Muscle of back (tissue), 11 donors: ENCODE data around the gene TCEANC2. TPM values are rescaled to one million over a fixed set of nuclear protein-coding genes. Genes with fewer than 3 reads are reported as not detected.

ENCODE experiments used
- DNase-seq, 3 donors: peaks; one replicate each; pipeline versions ENCODE4 v3.0.0 to v3.0.0-alpha.2; 2013
- polyA plus RNA-seq, 10 donors: library from polyadenylated mRNA; unstranded; fragments of 120-200 nt; gene quantifications; one replicate each; pipeline ENCODE4 v1.2.1, GENCODE V29; 2013; ENCODE audit not compliant: insufficient read length in 10 of 10

TCEANC2 gene
- polyA plus RNA-seq, 10 donors, result 4.9 to 7.7 (median 5.6) TPM

DNA sequence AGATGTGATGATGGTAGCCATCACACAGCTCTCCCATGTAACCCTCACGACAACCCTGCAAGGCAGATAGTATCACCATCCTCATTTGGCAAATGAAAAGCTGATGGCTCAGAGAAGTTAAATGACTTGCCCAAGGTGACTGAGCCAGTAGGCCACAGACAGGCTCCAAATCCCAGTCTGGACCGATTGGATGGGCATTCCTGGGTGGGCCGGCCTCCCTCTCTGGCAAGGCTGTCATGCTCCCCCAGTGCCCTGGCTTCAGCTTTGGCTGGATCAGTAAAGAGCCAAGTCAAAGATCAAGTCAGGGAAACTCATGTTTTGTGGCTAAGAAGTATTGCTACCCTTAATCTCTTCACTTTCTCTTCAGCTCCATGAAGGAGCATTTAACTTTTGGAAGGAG is 58.2 kb downstream of the TCEANC2 start:
- DNase-seq, result no peak

GRCh38 chr1:54112027-54112426 is 58.6 kb downstream of the TCEANC2 start:
- no peak for DNase-seq

- DNase-seq, result no peak
Measured at GRCh38 chr1:54112705-54113368, 59.4 kb downstream of the TCEANC2 start.

DNA sequence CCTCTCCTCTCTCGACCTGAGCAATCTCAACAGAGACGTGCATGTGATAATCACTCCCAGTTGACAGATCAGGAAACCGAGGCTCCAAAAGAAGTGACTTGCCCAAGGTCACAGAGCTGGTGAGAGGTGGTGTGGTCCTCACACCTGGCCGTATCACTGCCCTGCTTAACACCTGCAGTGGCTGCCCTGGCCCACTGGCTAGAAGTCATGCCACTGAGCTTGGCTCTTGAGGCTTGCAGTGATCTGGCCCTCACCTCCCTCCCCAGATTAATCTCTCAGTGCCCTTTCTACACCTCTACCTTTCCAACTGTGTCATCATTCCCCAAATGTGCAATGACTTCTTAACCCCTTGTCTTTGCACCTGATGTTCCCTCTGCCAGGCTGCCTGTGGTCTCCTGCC is 60.6 kb downstream of the TCEANC2 start:
- DNase-seq, result no peak

DNA sequence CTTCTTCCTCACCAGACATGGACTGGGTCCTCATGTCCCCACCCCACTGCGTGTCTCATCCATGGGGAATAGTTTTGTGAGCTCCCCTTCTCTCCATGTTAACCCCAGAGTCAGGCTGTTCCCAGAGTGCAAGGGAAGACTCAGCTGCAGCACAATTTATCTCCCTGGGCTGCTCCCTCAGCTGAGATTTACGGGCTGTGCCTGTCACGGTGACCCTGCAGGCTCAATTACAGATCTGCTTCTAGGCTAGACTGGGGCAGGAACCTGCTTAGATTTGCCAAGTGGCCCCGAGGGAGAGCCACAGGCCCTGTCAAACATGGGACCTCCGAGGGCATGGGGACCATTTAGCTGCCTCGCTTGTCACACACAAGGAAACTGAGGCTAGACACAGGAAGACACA is 61.5 kb downstream of the TCEANC2 start:
- DNase-seq, result no peak

DNA sequence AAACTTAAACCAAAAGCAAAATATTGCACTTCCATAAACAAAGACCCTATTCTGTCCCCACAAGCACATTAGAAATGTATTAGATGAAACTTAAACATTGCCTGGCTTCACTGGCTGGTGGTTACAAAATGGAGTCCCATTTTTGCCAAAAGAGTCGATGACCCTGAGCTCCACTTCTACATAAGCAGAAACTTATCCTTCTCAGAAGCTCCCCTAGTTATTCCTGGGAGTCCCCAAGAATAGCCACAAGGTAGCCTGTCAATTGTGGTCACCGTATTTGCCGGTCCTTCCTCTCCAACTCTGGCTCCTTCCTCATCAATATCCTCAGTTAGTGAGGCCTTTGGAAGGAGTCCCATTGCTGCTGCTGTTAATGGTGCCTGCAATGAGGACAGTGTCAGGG is 62.1 kb downstream of the TCEANC2 start:
- no peak for DNase-seq

DNA sequence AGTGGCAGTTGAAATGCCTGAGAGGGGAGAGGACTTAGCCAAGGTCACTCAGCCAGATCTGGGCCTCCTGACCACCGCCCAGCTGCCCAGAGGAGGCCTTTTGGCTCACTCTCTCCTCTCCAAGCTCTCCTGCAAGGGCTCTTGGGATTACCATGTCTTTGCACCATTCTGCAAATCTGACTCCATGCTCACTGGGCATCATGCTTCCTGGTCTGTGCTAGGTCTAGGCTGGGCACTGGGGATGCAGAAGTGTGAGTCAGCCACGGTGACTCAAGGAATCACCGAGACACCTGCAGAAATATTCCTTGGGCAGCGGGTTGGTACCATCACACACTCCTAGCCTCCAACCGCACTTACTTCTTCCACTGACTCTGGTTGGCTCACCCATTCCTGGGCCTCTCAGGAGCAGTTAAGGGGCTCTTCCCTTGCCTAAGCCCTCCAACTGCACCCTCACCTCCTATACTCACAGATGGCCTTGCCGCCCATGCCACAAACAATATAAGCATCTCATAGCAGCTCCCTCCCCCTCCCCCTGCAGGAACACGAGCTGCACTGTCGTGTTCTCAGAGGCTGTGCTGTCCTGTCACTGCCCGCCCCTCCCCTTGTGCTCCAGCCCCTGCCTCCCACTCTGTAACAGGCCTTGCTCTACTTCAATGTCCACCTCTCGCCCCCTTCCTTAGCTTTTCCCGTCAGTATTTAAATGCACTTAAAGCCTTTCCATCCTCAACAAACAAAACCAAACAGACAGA is 64.6 kb downstream of the TCEANC2 start:
- no peak for DNase-seq

DNA sequence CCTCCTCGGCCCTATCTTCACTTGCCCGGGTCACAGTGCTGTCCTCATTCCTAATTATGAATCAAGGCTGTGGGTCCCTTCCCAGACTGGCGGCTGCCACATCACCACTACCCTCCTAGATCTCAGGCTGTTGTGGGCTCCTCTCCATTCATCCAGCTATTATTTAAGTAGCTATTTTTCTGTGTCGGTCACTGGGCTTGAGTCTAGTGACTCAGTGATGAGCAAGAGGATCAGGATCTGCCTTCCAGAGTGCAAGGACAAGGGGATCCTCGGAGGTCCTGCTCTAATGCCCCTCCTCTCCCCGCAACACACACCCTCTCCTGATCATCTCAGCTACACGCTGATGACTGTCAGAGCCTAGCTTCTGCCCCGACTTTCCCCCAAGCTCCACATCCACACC is 65.3 kb downstream of the TCEANC2 start:
- DNase-seq, result peak in 1 of 3 donors; percentile 78

DNA sequence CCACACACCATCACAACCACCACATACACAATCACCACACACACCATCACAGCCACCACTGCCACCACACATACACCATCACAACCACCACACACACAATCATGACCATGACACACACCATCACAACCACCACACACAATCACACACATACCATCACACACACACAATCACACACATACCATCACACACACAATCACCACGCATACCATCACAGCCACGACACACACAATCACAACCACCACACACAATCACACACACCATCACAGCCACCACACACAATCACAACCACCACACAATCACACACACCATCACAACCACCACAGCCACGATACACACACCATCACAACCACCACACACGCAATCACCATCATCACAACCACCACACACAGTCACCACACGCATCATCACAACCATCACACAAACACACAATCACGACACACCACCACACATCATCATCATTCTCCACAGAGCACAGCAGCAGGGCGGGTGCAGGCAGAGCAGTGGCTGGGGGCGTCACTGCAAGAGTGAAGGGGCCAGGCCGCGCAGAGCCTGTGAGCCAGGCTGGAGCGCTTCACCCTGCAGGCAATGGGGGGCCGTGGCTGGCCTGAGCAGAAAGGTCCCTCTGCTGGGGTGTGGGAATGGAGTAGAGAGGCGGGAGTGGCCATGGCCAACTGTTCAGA is 66.8 kb downstream of the TCEANC2 start:
- no peak for DNase-seq

GRCh38 chr1:54120698-54121481 is 67.5 kb downstream of the TCEANC2 start:
- DNase-seq, result no peak

GRCh38 chr1:54121482-54122134 is 68.2 kb downstream of the TCEANC2 start:
- DNase-seq, result peak; percentile 72 to 90 (median 82)

DNA sequence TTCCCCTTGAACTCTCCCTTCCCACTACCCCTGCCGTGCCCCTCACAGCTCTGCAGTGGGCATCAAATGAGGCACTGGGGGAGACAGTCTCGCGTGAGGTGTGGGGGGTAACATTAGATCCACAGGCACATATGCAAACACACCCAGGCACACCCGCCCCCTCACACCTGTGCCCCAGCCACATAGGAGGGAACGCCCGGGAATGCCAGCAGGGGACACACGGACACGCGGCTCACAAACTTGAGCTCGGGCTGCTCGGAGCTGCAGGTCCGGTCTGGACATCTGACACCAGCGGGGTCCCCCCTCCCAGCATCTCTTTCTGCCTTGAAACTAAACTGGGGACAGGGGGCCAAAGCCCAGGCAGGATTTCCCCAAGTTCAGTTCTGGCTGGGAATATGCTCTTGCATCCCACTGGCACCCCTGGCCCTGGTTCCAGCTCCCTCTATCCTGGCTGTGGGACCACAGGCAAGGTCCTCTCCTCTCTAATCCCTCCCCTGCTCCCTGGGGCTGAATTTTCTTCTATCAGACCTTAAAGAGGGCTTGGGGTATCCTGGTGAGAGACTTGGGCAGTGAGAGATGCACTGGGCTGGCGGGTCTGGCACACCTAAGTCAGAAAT is 68.8 kb downstream of the TCEANC2 start:
- DNase-seq, result no peak

DNA sequence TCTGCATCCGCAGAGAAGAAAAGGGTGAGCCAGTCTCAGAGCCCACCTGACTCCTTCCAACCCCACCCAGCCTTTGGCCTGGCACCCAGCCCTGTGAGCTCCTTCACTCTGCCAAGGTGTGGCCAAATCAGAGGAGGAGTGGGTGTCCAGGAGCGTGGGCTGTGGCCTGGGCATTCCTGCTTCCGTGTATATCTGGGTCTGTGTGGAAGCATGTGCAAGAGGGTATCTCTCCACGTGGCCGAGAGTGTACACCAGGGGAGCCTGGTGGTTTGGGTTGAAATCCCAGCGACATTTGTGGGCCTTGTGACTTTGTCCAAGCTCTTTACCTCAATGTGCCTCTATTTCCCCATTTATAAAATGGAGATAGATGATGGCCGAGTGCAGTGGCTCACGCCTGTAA is 69.6 kb downstream of the TCEANC2 start:
- DNase-seq, result no peak

GRCh38 chr1:54124472-54124871 is 71.1 kb downstream of the TCEANC2 start:
- no peak for DNase-seq

GRCh38 chr1:54124906-54125305 is 71.5 kb downstream of the TCEANC2 start:
- no peak for DNase-seq

GRCh38 chr1:54125386-54126070 is 72.1 kb downstream of the TCEANC2 start:
- peak in 1 of 3 donors; percentile 32 for DNase-seq

GRCh38 chr1:54126271-54126815 is 72.9 kb downstream of the TCEANC2 start:
- peak in 1 of 3 donors; percentile 41 for DNase-seq

GRCh38 chr1:54127594-54128300 is 74.3 kb downstream of the TCEANC2 start:
- DNase-seq, result no peak

DNA sequence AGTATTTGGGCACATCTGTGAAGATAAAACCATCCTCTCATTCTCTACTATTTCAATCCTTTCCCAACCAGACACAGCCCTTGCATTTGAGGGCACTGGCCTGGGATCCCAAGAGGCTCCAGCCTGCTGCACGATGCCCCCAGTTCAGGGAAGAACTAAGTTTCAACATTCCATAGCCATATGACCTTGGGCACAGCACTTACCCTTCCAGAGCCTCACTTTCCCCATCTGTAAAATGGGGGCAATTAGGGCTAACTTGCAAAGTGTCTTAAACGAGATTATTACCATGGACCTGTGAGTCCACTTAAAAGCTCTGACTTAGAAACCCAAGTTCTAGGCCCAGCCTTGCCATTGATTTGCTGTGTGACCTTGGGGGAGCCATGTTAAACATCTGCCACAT is 76.5 kb downstream of the TCEANC2 start:
- no peak for DNase-seq

- DNase-seq, result no peak
Measured at GRCh38 chr1:54131419-54131818, 78.0 kb downstream of the TCEANC2 start.
